ENCODE results near the gene ZNF385C.

DNA sequence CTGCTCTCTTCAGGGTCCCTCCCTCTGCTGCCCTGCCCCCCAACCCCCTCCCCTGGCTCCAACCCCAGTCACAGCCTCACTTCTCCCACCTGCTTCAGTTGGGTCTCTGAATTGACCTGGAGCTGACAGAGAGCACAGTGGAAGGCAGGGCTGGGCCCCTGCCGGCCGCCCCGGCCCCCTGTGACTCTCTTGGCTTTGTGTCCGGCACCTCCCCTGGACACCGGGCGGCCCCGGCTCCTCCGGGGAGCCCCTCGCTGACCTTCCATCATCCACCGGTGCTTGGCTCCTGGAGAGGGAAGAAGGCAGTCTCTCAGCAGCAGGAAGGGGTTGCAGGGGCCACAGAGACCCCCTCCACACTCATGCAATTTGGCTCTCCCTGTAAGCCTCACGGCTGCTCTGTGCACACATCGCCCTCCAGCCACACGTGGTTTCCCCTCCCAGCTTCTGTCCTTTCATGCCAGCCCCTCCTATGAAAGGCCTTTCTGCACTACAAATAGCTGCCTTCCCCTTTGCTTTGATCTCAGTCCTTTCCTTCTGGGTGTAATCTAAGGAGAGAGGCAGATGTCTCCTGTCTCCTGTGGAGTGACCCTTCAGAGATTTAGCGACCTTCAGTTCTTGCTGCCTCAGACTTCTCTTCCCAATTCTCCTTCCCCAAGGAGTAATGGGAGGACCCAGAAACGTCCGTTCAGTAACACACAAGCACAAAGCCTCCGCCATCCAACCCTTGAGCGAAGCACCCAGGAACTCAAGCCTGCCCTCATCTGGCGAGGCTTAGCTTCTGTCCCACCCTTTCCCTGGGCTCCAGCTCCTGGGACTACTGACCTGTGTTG, 70.1 kb downstream of the ZNF385C start:
- no peak for TF ChIP-seq POLR2A (IDR thresholded peaks at IDR 0.05)
- TF ChIP-seq, protein P1, sequence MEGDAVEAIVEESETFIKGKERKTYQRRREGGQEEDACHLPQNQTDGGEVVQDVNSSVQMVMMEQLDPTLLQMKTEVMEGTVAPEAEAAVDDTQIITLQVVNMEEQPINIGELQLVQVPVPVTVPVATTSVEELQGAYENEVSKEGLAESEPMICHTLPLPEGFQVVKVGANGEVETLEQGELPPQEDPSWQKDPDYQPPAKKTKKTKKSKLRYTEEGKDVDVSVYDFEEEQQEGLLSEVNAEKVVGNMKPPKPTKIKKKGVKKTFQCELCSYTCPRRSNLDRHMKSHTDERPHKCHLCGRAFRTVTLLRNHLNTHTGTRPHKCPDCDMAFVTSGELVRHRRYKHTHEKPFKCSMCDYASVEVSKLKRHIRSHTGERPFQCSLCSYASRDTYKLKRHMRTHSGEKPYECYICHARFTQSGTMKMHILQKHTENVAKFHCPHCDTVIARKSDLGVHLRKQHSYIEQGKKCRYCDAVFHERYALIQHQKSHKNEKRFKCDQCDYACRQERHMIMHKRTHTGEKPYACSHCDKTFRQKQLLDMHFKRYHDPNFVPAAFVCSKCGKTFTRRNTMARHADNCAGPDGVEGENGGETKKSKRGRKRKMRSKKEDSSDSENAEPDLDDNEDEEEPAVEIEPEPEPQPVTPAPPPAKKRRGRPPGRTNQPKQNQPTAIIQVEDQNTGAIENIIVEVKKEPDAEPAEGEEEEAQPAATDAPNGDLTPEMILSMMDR (IDR thresholded peaks at IDR 0.05) = peak in 3 of 6 experiments; percentile 18 to 39 (median 28)
